Keratinocyte (primary cell): ENCODE measurements around the gene NPAS3. TPM values are rescaled to one million over a fixed set of nuclear protein-coding genes. Genes with fewer than 3 reads are reported as not detected.

ENCODE experiments used
- DNase-seq: peaks from one replicate; pipeline ENCODE4 v3.0.0-alpha.2; 2011; ENCODE audit warnings: low read depth, missing footprints, low spot score
- FAIRE-seq: peaks from 2 replicates; lab custom pipeline; 2011; peaks lifted over from hg19 to GRCh38; lab: Jason Lieb, UNC
- H2AFZ ChIP-seq: 2 replicates; pipeline ENCODE4 v1.6.0; 2012; ENCODE audit warnings: low read length, control low read depth, inconsistent platforms; ENCODE audit not compliant: control insufficient read depth
- H3K27ac ChIP-seq: 2 replicates; pipeline ENCODE4 v1.5.1; 2011; ENCODE audit warnings: low read length; ENCODE audit not compliant: control insufficient read depth, insufficient read depth
- H3K27me3 ChIP-seq: 3 replicates; pipeline ENCODE4 v1.6.0; 2011; ENCODE audit warnings: low read length; ENCODE audit not compliant: control insufficient read depth, insufficient read depth; ENCODE audit errors: extremely low read depth
- H3K36me3 ChIP-seq, 2 experiments: 2 replicates in 1 of 2; 3 replicates in 1 of 2; pipeline ENCODE4 v1.5.1; 2011; ENCODE audit warnings: low read length in 2 of 2, mild to moderate bottlenecking in 1 of 2; ENCODE audit not compliant: control insufficient read depth in 2 of 2, insufficient read depth in 2 of 2; ENCODE audit errors: extremely low read depth in 1 of 2
- H3K4me1 ChIP-seq: 3 replicates; pipeline ENCODE4 v1.5.1; 2011; ENCODE audit warnings: low read length; ENCODE audit not compliant: control insufficient read depth, insufficient read depth; ENCODE audit errors: extremely low read depth
- H3K4me2 ChIP-seq: 3 replicates; pipeline ENCODE4 v1.6.0; 2011; ENCODE audit warnings: low read depth, low read length; ENCODE audit not compliant: control insufficient read depth, insufficient read depth; ENCODE audit errors: extremely low read depth
- H3K4me3 ChIP-seq, 3 experiments: fragments of 200-600 bp in 1 of 3; sonication (generic) in 1 of 3; 2 replicates in 2 of 3; 3 replicates in 1 of 3; pipeline ENCODE4 v1.5.1; 2011 to 2016; ENCODE audit warnings: low read length in 3 of 3, mild to moderate bottlenecking in 3 of 3, control low read depth in 2 of 3, inconsistent platforms in 1 of 3, low read depth in 1 of 3, mixed read lengths in 1 of 3, mixed run types in 1 of 3, moderate library complexity in 1 of 3; ENCODE audit not compliant: control insufficient read depth in 2 of 3, insufficient read depth in 2 of 3; ENCODE audit errors: extremely low read depth in 1 of 3
- H3K79me2 ChIP-seq: 2 replicates; pipeline ENCODE4 v1.6.0; 2012; ENCODE audit warnings: low read length; ENCODE audit not compliant: control insufficient read depth, insufficient read depth
- H3K9ac ChIP-seq: 3 replicates; pipeline ENCODE4 v1.6.0; 2011; ENCODE audit warnings: low read length; ENCODE audit not compliant: control insufficient read depth, insufficient read depth; ENCODE audit errors: extremely low read depth
- H3K9me1 ChIP-seq: 3 replicates; pipeline ENCODE4 v1.6.0; 2011; ENCODE audit warnings: low read length; ENCODE audit not compliant: control insufficient read depth, insufficient read depth; ENCODE audit errors: extremely low read depth
- H3K9me3 ChIP-seq: 2 replicates; pipeline ENCODE4 v1.5.1; 2012; ENCODE audit warnings: low read depth, low read length; ENCODE audit not compliant: control insufficient read depth
- H4K20me1 ChIP-seq: 3 replicates; pipeline ENCODE4 v1.6.0; 2011; ENCODE audit warnings: low read length; ENCODE audit not compliant: control insufficient read depth, insufficient read depth; ENCODE audit errors: extremely low read depth
- EZH2 ChIP-seq: IDR thresholded peaks from one replicate; pipeline ENCODE4 v1.6.1; 2012; ENCODE audit warnings: inconsistent platforms, mild to moderate bottlenecking, low read length, moderate library complexity
- dilution Hi-C: fragments of 300-500 bp; cut with MboI; formaldehyde crosslinking; loops from one replicate; pipeline ENCODE4 v1.7.0; 2020; ENCODE audit warnings: low sequenced_read_pairs; ENCODE audit not compliant: extremely low pct_ligation_motif_present
- polyA plus RNA-seq, 5 experiments: library from polyadenylated mRNA; depleted of rRNA in 3 of 5; stranded (reverse) in 3 of 5; stranded (forward) in 1 of 5; unstranded in 1 of 5; fragments of >200 nt; gene quantifications; 1 replicate in 1 of 5; 2 replicates in 3 of 5; 3 replicates in 1 of 5; pipeline versions ENCODE4 v1.2.1 to v1.2.3, GENCODE V29; 2011 to 2012; ENCODE audit warnings: missing spikeins in 2 of 5, low read depth in 1 of 5, low replicate concordance in 1 of 5
- TF ChIP-seq, protein P1 (sequence below), 3 experiments: IDR thresholded peaks in 1 of 3; conservative IDR thresholded peaks in 1 of 3; optimal IDR thresholded peaks in 1 of 3; 2 replicates in 2 of 3; 3 replicates in 1 of 3; pipeline versions ENCODE3 to v1.5.1; 2011; ENCODE audit warnings: low read length in 3 of 3, mild to moderate bottlenecking in 3 of 3, moderate library complexity in 2 of 3, control low read depth in 1 of 3, inconsistent platforms in 1 of 3; ENCODE audit not compliant: insufficient read depth in 2 of 3; ENCODE audit errors: extremely low read depth in 1 of 3

NPAS3 gene
- polyA plus RNA-seq, 1 donor (not counting 4 experiments of a cell fraction or from before 2014, with no cell fraction given): 0.07 TPM

GRCh38 chr14:33642080-33642479, 703.4 kb downstream of the NPAS3 start:
- H2AFZ ChIP-seq: no peak overlapping the region
- no peak overlapping the region for H3K9ac ChIP-seq
- FAIRE-seq: no peak

DNA sequence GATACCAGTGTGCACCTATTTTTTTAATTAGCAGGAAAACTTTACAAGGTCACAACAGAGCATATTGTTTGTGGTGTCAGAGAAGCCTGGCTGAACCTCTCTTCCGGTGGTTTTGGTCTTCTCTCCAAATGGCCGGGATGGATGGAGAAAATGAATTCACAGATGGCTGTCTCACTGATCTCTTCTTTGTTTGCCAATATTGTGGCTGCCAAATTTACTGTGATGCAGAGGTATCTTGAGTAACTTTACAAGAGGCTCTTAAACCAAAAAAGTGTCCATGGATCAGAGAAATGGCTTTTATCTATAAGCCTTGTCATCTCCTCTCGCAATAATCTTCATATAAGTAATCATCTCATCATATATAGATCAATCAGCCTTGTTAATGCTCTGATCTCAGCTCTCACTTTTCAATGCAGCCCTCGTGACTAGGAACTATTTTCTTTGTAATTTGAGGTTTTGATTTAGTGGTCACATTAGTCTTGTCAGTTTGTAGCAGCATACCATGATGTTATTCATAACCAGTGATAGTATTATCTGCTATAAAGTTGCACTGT, 704.1 kb downstream of the NPAS3 start:
- no peak for TF ChIP-seq EZH2
- TF ChIP-seq, protein P1, sequence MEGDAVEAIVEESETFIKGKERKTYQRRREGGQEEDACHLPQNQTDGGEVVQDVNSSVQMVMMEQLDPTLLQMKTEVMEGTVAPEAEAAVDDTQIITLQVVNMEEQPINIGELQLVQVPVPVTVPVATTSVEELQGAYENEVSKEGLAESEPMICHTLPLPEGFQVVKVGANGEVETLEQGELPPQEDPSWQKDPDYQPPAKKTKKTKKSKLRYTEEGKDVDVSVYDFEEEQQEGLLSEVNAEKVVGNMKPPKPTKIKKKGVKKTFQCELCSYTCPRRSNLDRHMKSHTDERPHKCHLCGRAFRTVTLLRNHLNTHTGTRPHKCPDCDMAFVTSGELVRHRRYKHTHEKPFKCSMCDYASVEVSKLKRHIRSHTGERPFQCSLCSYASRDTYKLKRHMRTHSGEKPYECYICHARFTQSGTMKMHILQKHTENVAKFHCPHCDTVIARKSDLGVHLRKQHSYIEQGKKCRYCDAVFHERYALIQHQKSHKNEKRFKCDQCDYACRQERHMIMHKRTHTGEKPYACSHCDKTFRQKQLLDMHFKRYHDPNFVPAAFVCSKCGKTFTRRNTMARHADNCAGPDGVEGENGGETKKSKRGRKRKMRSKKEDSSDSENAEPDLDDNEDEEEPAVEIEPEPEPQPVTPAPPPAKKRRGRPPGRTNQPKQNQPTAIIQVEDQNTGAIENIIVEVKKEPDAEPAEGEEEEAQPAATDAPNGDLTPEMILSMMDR (optimal IDR thresholded peaks at IDR 0.05 in 1 of 3, IDR thresholded peaks at IDR 0.05 in 1 of 3, conservative IDR thresholded peaks at IDR 0.05 in 1 of 3; ENCODE audit: extremely low read depth in 1 of 3, insufficient read depth in 2 of 3, low read length in 3 of 3): no peak
- Histone ChIP-seq H3K4me1 (peaks cover 16% of the 10 kb centered on the region), H3K4me3 (no peak overlapping the region), H4K20me1 (no peaks in the 10 kb centered on the region), H3K9me3 (no peaks in the 10 kb centered on the region), H3K27ac (no peak overlapping the region), H3K9ac (no peak overlapping the region), H3K79me2 (no peaks in the 10 kb centered on the region), H3K27me3 (no peaks in the 10 kb centered on the region), H2AFZ (no peak overlapping the region), H3K36me3 (no peaks in the 10 kb centered on the region), H3K9me1 (no peaks in the 10 kb centered on the region), H3K4me2 (no peak overlapping the region)
- dilution Hi-C loops: no loop called here
- FAIRE-seq: no peak
- DNase-seq: no peak

More at GRCh38 chr14:33642080-33642479, 703.4 kb downstream of the NPAS3 start:
- TF ChIP-seq EZH2: no peak
- TF ChIP-seq, protein P1 (optimal IDR thresholded peaks at IDR 0.05 in 1 of 3, IDR thresholded peaks at IDR 0.05 in 1 of 3, conservative IDR thresholded peaks at IDR 0.05 in 1 of 3; ENCODE audit: extremely low read depth in 1 of 3, insufficient read depth in 2 of 3, low read length in 3 of 3): no peak
- no peaks in the 10 kb centered on the region for H4K20me1 ChIP-seq
- H3K36me3 ChIP-seq: no peaks in the 10 kb centered on the region
- no peaks in the 10 kb centered on the region for H3K9me1 ChIP-seq
- no peak for DNase-seq
- no peak overlapping the region for H3K4me3 ChIP-seq
- no peaks in the 10 kb centered on the region for H3K79me2 ChIP-seq
- peaks cover 11% of the 10 kb centered on the region for H3K4me1 ChIP-seq
- dilution Hi-C loops: no loop called here
- H3K27me3 ChIP-seq: no peaks in the 10 kb centered on the region
- H3K27ac ChIP-seq: no peak overlapping the region
- no peaks in the 10 kb centered on the region for H3K9me3 ChIP-seq
- no peak overlapping the region for H3K4me2 ChIP-seq
